Epithelial cell of proximal tubule (primary cell): ENCODE data around the gene PTGER3. TPM values are rescaled to one million over a fixed set of nuclear protein-coding genes. Genes with fewer than 3 reads are reported as not detected.
"Not testable (repeated sequence)": the region's sequence is repeated elsewhere in the genome, so short reads cannot be mapped to it uniquely, and the experiment has no call there.

Source experiments
- DNase-seq: peaks from one replicate; pipeline ENCODE4 v3.0.0-alpha.2; 2011; ENCODE audit warnings: low read depth
- H3K4me3 ChIP-seq: 2 replicates; pipeline ENCODE4 v1.5.1; 2011; ENCODE audit warnings: low read depth, mild to moderate bottlenecking, low read length
- total RNA-seq: library from RNA; depleted of rRNA; stranded (reverse); fragments of >200 nt; gene quantifications from 2 replicates; pipeline ENCODE4 v1.2.3, GENCODE V29; 2015
- TF ChIP-seq, protein P1 (sequence below): conservative IDR thresholded peaks from 2 replicates; pipeline ENCODE4 v1.5.1; 2012; ENCODE audit warnings: low read depth, mild to moderate bottlenecking, low read length

The PTGER3 gene
- total RNA-seq, 1 donor from 2014 or later: 0.75 TPM

- TF ChIP-seq, protein P1, sequence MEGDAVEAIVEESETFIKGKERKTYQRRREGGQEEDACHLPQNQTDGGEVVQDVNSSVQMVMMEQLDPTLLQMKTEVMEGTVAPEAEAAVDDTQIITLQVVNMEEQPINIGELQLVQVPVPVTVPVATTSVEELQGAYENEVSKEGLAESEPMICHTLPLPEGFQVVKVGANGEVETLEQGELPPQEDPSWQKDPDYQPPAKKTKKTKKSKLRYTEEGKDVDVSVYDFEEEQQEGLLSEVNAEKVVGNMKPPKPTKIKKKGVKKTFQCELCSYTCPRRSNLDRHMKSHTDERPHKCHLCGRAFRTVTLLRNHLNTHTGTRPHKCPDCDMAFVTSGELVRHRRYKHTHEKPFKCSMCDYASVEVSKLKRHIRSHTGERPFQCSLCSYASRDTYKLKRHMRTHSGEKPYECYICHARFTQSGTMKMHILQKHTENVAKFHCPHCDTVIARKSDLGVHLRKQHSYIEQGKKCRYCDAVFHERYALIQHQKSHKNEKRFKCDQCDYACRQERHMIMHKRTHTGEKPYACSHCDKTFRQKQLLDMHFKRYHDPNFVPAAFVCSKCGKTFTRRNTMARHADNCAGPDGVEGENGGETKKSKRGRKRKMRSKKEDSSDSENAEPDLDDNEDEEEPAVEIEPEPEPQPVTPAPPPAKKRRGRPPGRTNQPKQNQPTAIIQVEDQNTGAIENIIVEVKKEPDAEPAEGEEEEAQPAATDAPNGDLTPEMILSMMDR: no peak
- H3K4me3 ChIP-seq: no peak overlapping the region
- no peak for DNase-seq
Observed at GRCh38 chr1:70993798-70994197, 53.8 kb downstream of the PTGER3 start.

- TF ChIP-seq, protein P1: no peak
- no peak overlapping the region for H3K4me3 ChIP-seq
- DNase-seq: peak; percentile 2
Observed at GRCh38 chr1:70992521-70992920, 55.1 kb downstream of the PTGER3 start.

GRCh38 chr1:70990469-70991253, 57.0 kb downstream of the PTGER3 start:
- TF ChIP-seq, protein P1: no peak

GRCh38 chr1:70987497-70987896, 60.1 kb downstream of the PTGER3 start:
- H3K4me3 ChIP-seq: no peak overlapping the region
- TF ChIP-seq, protein P1: no peak
- no peak for DNase-seq

More at GRCh38 chr1:70990469-70991253, 57.0 kb downstream of the PTGER3 start:
- no peak for DNase-seq
- H3K4me3 ChIP-seq: no peak overlapping the region

GRCh38 chr1:70985776-70986225, 61.8 kb downstream of the PTGER3 start:
- not testable (repeated sequence) for H3K4me3 ChIP-seq, DNase-seq

- not testable (repeated sequence) for H3K4me3 ChIP-seq, DNase-seq
Observed at GRCh38 chr1:70985278-70985677, 62.3 kb downstream of the PTGER3 start.

GRCh38 chr1:70980361-70980760, 67.3 kb downstream of the PTGER3 start:
- no peak for DNase-seq
- H3K4me3 ChIP-seq: no peak overlapping the region
- TF ChIP-seq, protein P1: no peak

GRCh38 chr1:70979881-70980280, 67.7 kb downstream of the PTGER3 start:
- no peak for DNase-seq
- TF ChIP-seq, protein P1: no peak
- H3K4me3 ChIP-seq: no peak overlapping the region
